GM12878 (cell line): ENCODE measurements around the gene RNU2-63P. TPM values are rescaled to one million over a fixed set of nuclear protein-coding genes. Genes with fewer than 3 reads are reported as not detected.

Experiments
- ATAC-seq: fragments of 200-7000 bp; cut with Tn5 transposase; 3 replicates; pipeline ENCODE4 v1.9.1; 2020; ENCODE audit warnings: mild to moderate bottlenecking, moderate library complexity
- BruUV-seq: library from RNA; stranded (reverse); fragments of 400-500 nt; replicated peaks from 2 replicates; lab custom pipeline; 2021; lab: Mats Ljungman, UMichigan
- CTCF ChIA-PET: fragments of 300-600 bp; sonication (Branson Sonifier 250); formaldehyde crosslinking; extraction: SDS; loops from one replicate; lab custom pipeline; 2021; ENCODE audit warnings: inconsistent platforms; lab: Yijun Ruan, JAX
- POLR2A ChIA-PET: fragments of 350-600 bp; formaldehyde crosslinking; extraction: SDS; loops from one replicate; lab custom pipeline; 2021; ENCODE audit warnings: inconsistent platforms; lab: Charles Lee
- RAD21 ChIA-PET: fragments of 300-600 bp; sonication (Branson Sonifier 250); formaldehyde crosslinking; loops from one replicate; lab custom pipeline; 2023; ENCODE audit warnings: antibody characterized with exemption; ENCODE audit not compliant: unreplicated experiment; lab: Charles Lee
- SMC1A ChIA-PET: fragments of 300-600 bp; sonication (Branson Sonifier 250); formaldehyde crosslinking; loops from one replicate; lab custom pipeline; 2023; ENCODE audit not compliant: unreplicated experiment, uncharacterized antibody; lab: Charles Lee
- DNase-seq: peaks from one replicate; pipeline ENCODE4 v3.0.0-alpha.2; 2011; ENCODE audit warnings: low read depth, low spot score
- FAIRE-seq: peaks from 3 replicates; lab custom pipeline; 2011; peaks lifted over from hg19 to GRCh38; lab: Jason Lieb, UNC
- H2AFZ ChIP-seq: 2 replicates; pipeline ENCODE4 v1.6.0; 2011; ENCODE audit warnings: low read depth, low read length, control low read depth; ENCODE audit not compliant: control insufficient read depth
- H3K27ac ChIP-seq: 2 replicates; pipeline ENCODE4 v1.5.1; 2011; ENCODE audit warnings: control low read depth; ENCODE audit not compliant: control insufficient read depth, insufficient read depth
- H3K27me3 ChIP-seq, 2 experiments: replicated peaks in 1 of 2; 2 replicates each; pipeline versions ENCODE4 v1.6.0 to v1.6.1; 2011; ENCODE audit warnings: low read length in 1 of 2; ENCODE audit not compliant: control insufficient read depth in 2 of 2, insufficient read depth in 2 of 2
- H3K36me3 ChIP-seq, 2 experiments: 2 replicates each; pipeline ENCODE4 v1.5.1; 2011; ENCODE audit warnings: low read length in 1 of 2; ENCODE audit not compliant: control insufficient read depth in 2 of 2, insufficient read depth in 2 of 2
- H3K4me1 ChIP-seq: 2 replicates; pipeline ENCODE4 v1.6.1; 2011; ENCODE audit warnings: mild to moderate bottlenecking, low read length, moderate library complexity, mixed read lengths; ENCODE audit not compliant: control insufficient read depth, insufficient read depth
- H3K4me2 ChIP-seq: 2 replicates; pipeline ENCODE4 v1.6.0; 2011; ENCODE audit warnings: control low read depth; ENCODE audit not compliant: control insufficient read depth, insufficient read depth
- H3K4me3 ChIP-seq: fragments of 200-600 bp; sonication (generic); 2 replicates; pipeline ENCODE4 v1.5.1; 2016
- H3K79me2 ChIP-seq: 2 replicates; pipeline ENCODE4 v1.6.0; 2011; ENCODE audit warnings: low read length; ENCODE audit not compliant: control insufficient read depth, insufficient read depth
- H3K9ac ChIP-seq: 2 replicates; pipeline ENCODE4 v1.8.0; 2011; ENCODE audit warnings: low read length, control low read depth, mixed read lengths; ENCODE audit not compliant: control insufficient read depth, insufficient read depth
- H3K9me3 ChIP-seq: replicated peaks from 3 replicates; pipeline ENCODE4 v1.5.1; 2011; ENCODE audit warnings: mild to moderate bottlenecking, low read length; ENCODE audit not compliant: control insufficient read depth, insufficient read depth
- H4K20me1 ChIP-seq: 2 replicates; pipeline ENCODE4 v1.6.0; 2011; ENCODE audit not compliant: control insufficient read depth, insufficient read depth
- ATF3 ChIP-seq: IDR thresholded peaks from 2 replicates; pipeline ENCODE4 v1.6.1; 2011; ENCODE audit warnings: low read depth, mild to moderate bottlenecking, low read length, moderate library complexity, borderline replicate concordance; ENCODE audit errors: extremely low read depth
- CBFB ChIP-seq: IDR thresholded peaks from 2 replicates; pipeline ENCODE4 v1.6.1; 2016; ENCODE audit warnings: antibody characterized with exemption, low read depth
- CHD4 ChIP-seq: fragments of 200-600 bp; sonication (generic); IDR thresholded peaks from 2 replicates; pipeline ENCODE4 v1.6.1; 2016; ENCODE audit warnings: mild to moderate bottlenecking
- CUX1 ChIP-seq: IDR thresholded peaks from 2 replicates; pipeline ENCODE4 v1.6.1; 2012; ENCODE audit warnings: improper control_type of control experiment, low read depth, low read length; ENCODE audit not compliant: insufficient replicate concordance
- FOXM1 ChIP-seq: IDR thresholded peaks from 2 replicates; pipeline ENCODE4 v1.6.1; 2012; ENCODE audit warnings: low read depth, mild to moderate bottlenecking, inconsistent platforms, low read length, moderate library complexity
- GATAD2B ChIP-seq: fragments of 450-650 bp; conservative IDR thresholded peaks from 2 replicates; pipeline ENCODE4 v1.6.1; 2017; ENCODE audit warnings: low read depth, mild to moderate bottlenecking, moderate library complexity
- NFIC ChIP-seq: IDR thresholded peaks from 2 replicates; pipeline ENCODE4 v1.6.1; 2012; ENCODE audit warnings: low read depth, mild to moderate bottlenecking, inconsistent platforms, low read length, moderate library complexity
- NR2C2 ChIP-seq: IDR thresholded peaks from 2 replicates; pipeline ENCODE4 v1.6.1; 2011; ENCODE audit warnings: borderline replicate concordance, low read depth; ENCODE audit not compliant: control insufficient read depth, insufficient read length
- RBBP5 ChIP-seq: fragments of 200-600 bp; sonication (generic); conservative IDR thresholded peaks from 2 replicates; pipeline ENCODE4 v1.6.1; 2016
- SREBF1 ChIP-seq: IDR thresholded peaks from 2 replicates; pipeline ENCODE4 v1.6.1; 2012; ENCODE audit warnings: mild to moderate bottlenecking, low read length
- WGBS: methylation state at CpG from one replicate; pipeline ENCODE4 v1.1.6; 2016; ENCODE audit warnings: low lambda C conversion rate; ENCODE audit not compliant: insufficient replicate concordance, insufficient coverage; ENCODE audit errors: missing lambda C conversion rate; 5-methylcytosine and 5-hydroxymethylcytosine counted together
- in situ Hi-C: fragments of 300-500 bp; cut with MboI; formaldehyde crosslinking; loops from 9 replicates; pipeline ENCODE4 v1.14.3; 2018; ENCODE audit warnings: mixed read lengths
- intact Hi-C: fragments of 100-400 bp; cut with micrococcal nuclease; formaldehyde crosslinking; loops from one replicate; pipeline ENCODE4 v1.14.2; 2022; ENCODE audit not compliant: unreplicated experiment
- polyA plus RNA-seq, 11 experiments: library from polyadenylated mRNA; depleted of rRNA in 4 of 11; unstranded in 6 of 11; stranded (reverse) in 5 of 11; fragments of >200 nt; fragmentation: Nextera tagmentation in 4 of 11; fragmentation: Illumina TruSeq in 1 of 11; extraction: Ambion mirVana in 4 of 11; extraction: Trizol in 1 of 11; gene quantifications; 1 replicate in 1 of 11; 2 replicates in 10 of 11; pipeline versions ENCODE4 v1.2.1 to v1.2.3, GENCODE V29; 2011 to 2016; ENCODE audit warnings: inconsistent platforms in 2 of 11, missing spikeins in 2 of 11, low read depth in 1 of 11
- total RNA-seq, 4 experiments: library from RNA; depleted of rRNA in 3 of 4; stranded (reverse); fragments of >200 nt in 3 of 4; fragmentation: Illumina TruSeq in 1 of 4; extraction: Trizol in 1 of 4; gene quantifications; 2 replicates each; pipeline versions ENCODE4 v1.2.1 to v1.2.3, GENCODE V29; 2013 to 2021
- TF ChIP-seq, protein P1 (sequence below): fragments of 450-650 bp; formaldehyde crosslinking; IDR thresholded peaks from 2 replicates; pipeline ENCODE4 v1.5.0; 2022; ENCODE audit warnings: mild to moderate bottlenecking, missing genetic modification characterization
- TF ChIP-seq, protein P2 (sequence below): IDR thresholded peaks from 2 replicates; pipeline ENCODE4 v1.6.1; 2011; ENCODE audit warnings: low read depth, low read length, improper control_type of control experiment, borderline replicate concordance
- TF ChIP-seq, protein P3 (sequence below): fragments of 150-350 bp; IDR thresholded peaks from 2 replicates; pipeline ENCODE4 v1.6.1; 2014; ENCODE audit warnings: mild to moderate bottlenecking, low read depth, low read length

Gene RNU2-63P
- total and polyA plus RNA-seq, 10 of the 15 experiments (the other 5 are each of a cell fraction or from before 2014, with no cell fraction given) = 10.7 to 117 (median 12.3) TPM; not detected in 5

- H3K4me1 ChIP-seq = no peaks in the 10 kb centered on the region
- RAD21 ChIA-PET = no interaction called here
- H2AFZ ChIP-seq = no peak overlapping the region
- no peak overlapping the region for H3K9ac ChIP-seq
- no peaks in the 10 kb centered on the region for H4K20me1 ChIP-seq
- intact Hi-C loops (no loop called here), in situ Hi-C loops (loop anchor here (25.0 kb wide), 1 partner anchor 515 kb away; no protein-coding TSS in a partner anchor)
- no peak for DNase-seq
- H3K79me2 ChIP-seq = no peaks in the 10 kb centered on the region
- H3K27me3 ChIP-seq = no peaks in the 10 kb centered on the region; a peak in 1 of 4 replicates
- CTCF ChIA-PET = interaction anchor here (0.5 to 1.7 kb wide), 4 partner anchors 8 to 158 kb away, joined by 3 to 5 read pairs (median 4); no protein-coding TSS in a partner anchor
- no peak overlapping the region for H3K4me3 ChIP-seq
- no peak for FAIRE-seq
- H3K4me2 ChIP-seq = no peak overlapping the region
- no peak overlapping the region for H3K27ac ChIP-seq
- H3K36me3 ChIP-seq = no peaks in the 10 kb centered on the region
- POLR2A ChIA-PET = no interaction called here
- no TSS peak for BruUV-seq
- ATAC-seq = no peak
- SMC1A ChIA-PET = interaction anchor here (1.5 to 2.2 kb wide), 2 partner anchors 8 to 58 kb away, joined by 3 to 6 read pairs; no protein-coding TSS in a partner anchor
- H3K9me3 ChIP-seq = no peaks in the 10 kb centered on the region
- WGBS = 78% methylated on average over 6 of the region's 6 CpGs
- TF ChIP-seq FOXM1 = no peak
- TF ChIP-seq CHD4 = no peak
- no peak for TF ChIP-seq ATF3
- TF ChIP-seq, protein P1, sequence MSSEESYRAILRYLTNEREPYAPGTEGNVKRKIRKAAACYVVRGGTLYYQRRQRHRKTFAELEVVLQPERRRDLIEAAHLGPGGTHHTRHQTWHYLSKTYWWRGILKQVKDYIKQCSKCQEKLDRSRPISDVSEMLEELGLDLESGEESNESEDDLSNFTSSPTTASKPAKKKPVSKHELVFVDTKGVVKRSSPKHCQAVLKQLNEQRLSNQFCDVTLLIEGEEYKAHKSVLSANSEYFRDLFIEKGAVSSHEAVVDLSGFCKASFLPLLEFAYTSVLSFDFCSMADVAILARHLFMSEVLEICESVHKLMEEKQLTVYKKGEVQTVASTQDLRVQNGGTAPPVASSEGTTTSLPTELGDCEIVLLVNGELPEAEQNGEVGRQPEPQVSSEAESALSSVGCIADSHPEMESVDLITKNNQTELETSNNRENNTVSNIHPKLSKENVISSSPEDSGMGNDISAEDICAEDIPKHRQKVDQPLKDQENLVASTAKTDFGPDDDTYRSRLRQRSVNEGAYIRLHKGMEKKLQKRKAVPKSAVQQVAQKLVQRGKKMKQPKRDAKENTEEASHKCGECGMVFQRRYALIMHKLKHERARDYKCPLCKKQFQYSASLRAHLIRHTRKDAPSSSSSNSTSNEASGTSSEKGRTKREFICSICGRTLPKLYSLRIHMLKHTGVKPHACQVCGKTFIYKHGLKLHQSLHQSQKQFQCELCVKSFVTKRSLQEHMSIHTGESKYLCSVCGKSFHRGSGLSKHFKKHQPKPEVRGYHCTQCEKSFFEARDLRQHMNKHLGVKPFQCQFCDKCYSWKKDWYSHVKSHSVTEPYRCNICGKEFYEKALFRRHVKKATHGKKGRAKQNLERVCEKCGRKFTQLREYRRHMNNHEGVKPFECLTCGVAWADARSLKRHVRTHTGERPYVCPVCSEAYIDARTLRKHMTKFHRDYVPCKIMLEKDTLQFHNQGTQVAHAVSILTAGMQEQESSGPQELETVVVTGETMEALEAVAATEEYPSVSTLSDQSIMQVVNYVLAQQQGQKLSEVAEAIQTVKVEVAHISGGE (CRISPR knock-in tag) = no peak
- no peak for TF ChIP-seq CUX1
- TF ChIP-seq, protein P2, sequence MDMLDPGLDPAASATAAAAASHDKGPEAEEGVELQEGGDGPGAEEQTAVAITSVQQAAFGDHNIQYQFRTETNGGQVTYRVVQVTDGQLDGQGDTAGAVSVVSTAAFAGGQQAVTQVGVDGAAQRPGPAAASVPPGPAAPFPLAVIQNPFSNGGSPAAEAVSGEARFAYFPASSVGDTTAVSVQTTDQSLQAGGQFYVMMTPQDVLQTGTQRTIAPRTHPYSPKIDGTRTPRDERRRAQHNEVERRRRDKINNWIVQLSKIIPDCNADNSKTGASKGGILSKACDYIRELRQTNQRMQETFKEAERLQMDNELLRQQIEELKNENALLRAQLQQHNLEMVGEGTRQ = no peak
- TF ChIP-seq, protein P3, sequence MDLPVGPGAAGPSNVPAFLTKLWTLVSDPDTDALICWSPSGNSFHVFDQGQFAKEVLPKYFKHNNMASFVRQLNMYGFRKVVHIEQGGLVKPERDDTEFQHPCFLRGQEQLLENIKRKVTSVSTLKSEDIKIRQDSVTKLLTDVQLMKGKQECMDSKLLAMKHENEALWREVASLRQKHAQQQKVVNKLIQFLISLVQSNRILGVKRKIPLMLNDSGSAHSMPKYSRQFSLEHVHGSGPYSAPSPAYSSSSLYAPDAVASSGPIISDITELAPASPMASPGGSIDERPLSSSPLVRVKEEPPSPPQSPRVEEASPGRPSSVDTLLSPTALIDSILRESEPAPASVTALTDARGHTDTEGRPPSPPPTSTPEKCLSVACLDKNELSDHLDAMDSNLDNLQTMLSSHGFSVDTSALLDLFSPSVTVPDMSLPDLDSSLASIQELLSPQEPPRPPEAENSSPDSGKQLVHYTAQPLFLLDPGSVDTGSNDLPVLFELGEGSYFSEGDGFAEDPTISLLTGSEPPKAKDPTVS = no peak
- no peak for TF ChIP-seq GATAD2B
- TF ChIP-seq NFIC = no peak
- no peak for TF ChIP-seq RBBP5
- TF ChIP-seq CBFB = no peak
- no peak for TF ChIP-seq SREBF1
- TF ChIP-seq NR2C2 = no peak
Measured at GRCh38 chr2:88002359-88002707, 14.0 kb downstream of the RNU2-63P start.
